Measurements from ENCODE around the gene POC1A. TPM values are rescaled to one million over a fixed set of nuclear protein-coding genes. Genes with fewer than 3 reads are reported as not detected.
A peak's percentile ranks its signal among the peaks of the same experiment; 100 is the strongest.

The POC1A gene
- total RNA-seq, 2 donors from 2014 or later = 1.9 to 2.4 TPM

DNA sequence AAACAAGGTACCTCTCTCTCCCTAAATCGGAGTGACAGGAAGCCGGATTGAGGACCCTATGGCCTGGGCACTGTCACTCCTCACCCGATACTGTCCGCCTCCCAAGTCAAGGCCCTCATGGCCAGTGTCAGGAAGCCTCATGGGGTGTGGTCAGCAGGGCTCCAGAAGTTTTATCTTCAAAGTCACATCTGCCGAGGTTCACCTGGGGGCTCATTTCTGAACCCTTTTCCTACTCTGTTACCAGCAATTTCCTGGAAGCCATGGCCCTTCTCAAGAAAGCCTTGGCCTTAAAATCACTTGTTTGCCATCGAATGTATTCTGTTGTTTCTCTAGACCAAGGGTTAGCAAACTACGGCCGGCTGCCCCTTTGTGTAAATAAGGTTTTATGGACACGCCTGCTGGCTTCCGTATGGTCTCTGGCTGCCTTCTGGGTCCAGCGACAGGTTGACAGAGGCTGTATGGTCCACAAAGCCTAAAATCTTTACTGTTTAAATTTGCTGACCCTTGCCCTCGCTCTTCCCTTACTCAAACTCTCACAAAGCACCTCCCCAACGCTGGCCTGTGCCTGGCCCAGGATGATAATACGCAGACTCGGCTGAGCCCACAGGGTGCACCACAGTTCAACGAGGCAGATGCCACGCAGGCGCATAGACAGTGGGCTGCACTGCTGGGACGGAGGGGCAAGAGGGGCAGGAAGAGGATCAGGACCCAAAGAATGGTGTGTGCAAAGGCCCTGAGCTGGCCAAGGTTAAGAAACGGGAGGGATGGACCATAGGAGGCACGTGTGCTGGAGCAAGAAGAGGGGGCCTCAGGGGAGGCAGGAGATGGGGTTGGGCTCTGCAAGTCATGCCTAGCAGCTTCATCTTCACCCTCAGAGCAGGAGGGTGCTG, 73.1 kb downstream of the POC1A start:
- ATAC-seq = no peak
- no peak for DNase-seq
- intact Hi-C loops (cut with DNase I) = no loop called here

DNA sequence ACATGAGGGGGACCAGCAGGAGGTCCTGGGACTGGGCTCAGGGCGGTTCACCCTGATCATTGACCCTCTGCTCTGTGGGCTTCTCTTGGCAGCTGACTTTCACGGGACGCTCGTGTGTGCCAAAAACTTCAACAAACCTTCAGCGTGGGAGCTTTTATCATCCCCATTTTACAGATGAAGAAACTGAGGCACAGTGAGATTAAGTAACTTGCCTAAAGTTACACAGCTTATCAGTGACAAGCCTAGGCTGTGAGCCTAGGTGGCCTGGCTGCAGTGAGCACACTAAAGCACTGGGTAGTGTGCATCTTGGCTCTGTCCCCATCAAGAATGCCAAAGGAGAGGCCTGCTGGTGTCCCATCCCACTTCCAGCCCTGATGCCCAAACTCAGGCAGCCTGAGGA, 74.3 kb downstream of the POC1A start:
- intact Hi-C loops (cut with DNase I) = no loop called here
- no peak for DNase-seq
- no peak for ATAC-seq

DNA sequence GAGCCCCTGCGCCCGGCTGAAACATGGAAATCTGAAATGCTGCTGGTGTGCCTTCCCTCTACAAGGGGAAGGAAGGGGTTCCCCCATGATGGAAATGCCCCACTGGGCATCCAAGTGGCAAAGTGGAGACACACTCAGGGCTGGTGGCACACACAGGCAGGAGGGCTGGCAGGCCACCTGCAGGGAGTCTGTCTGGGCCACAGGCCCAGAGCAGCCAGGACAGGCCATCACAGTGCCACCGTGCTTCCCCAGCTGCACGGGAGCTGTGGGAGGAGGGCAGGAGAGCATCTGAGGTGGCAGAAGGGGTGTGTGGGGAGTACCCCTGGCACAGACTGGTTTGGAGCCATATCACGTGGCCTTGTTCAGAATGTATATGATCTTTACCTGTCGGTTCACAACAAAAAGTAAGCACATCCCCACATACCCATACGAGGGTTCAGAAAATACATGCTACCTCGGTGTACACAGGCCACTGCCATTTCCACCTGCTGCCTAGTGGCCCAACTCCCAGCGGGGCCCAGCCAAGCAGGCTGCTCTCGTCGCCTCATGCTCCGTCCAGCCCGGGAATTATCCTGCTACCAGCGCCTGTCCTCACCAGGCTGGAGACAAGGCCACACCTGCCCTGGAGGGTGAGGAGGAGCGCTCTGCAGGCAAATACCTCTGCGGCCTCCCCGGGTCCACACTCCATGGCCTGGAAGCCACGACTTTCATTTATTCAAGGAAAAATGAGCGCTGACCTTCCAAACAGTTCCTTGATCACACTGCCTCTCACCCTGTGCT, 75.3 kb downstream of the POC1A start:
- ATAC-seq (no peak), DNase-seq (no peak)
- intact Hi-C loops (cut with DNase I) = no loop called here

DNA sequence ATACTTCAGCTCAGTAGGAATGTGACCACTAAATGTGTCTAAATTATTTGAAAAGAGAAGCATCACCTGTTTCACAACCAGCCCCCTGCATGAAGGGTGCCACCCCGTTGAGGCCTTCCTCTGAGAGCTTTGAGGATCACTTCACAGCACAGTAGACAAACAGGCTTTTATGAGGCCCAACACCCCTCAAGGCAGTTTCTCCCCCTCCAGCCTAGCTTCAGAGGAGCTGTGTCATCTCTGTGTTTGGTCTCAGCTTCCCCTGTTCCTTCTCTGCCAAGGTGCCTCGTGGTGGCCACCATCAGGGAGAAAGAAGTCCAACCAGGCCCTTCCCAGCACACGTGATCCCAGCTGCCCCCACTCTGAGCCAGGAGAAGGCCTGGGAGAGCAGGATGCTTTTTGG, 76.3 kb downstream of the POC1A start:
- ATAC-seq (no peak), DNase-seq (no peak)

DNA sequence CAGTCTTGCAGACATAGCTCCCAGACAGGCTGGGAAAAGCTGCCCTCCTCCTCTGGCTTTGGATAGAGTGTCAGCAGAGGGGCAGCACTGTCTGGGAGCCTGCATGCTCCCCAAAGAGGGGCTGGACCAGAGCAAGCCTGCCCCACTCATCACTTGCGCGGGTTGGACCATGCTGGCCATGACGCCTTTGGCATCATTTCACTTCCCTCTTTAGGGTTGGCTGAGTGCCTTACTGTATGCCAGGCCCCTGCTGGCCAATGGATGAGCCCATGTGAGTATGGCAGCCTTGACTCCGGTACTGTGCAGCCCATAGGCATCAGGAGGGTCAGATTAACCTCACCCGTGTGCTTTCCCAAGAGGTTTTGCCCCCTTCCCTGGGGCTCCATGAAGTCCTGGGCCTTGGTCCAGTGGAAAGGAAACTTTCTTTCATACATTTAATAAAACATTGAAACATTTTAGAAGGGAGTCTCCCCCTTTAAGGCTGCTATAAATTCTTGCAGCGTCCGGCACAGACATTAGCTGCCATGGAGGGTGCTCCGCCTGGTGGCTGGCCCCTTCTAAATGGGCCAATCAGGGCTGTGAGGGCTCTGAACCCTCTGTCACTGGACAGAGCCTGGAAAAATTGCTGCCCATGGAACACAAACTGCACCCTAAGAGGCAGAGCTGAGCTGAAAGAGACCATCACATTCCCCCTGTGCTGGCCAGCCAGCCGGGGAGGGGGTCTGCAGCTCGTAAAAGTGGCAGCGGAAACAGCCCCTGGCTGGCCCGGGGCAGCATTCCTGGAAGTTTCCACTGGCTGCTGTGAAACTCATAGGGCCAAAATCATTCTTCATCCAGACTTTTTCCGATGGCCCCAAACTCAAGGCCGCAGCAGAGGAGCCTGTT, 77.1 kb downstream of the POC1A start:
- peak; percentile 40 to 55 for ATAC-seq
- intact Hi-C loops (cut with DNase I) = no loop called here
- DNase-seq = no peak

More for the DNA sequence above, 76.3 kb downstream of the POC1A start:
- intact Hi-C loops (cut with DNase I) = no loop called here

DNA sequence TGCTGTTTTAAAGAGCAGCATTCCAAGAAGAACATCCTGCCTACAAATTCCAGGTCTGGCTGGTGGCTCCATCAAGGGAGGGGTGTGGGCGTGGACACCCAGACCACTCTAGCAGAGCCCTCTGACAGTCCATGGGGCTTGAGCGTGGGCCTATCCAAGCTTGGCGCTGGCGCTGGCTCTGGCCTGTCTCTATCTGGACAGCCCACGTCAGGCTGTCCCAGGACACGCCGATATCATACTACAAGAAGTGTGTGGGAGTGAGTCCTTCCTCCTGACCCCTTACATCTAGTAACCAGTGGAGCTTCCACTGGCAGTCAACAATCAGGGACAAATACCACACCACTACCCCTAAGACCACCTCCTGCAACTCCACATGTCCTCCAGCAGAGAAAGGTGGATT, 80.7 kb downstream of the POC1A start:
- ATAC-seq = peak; percentile 58 to 60
- DNase-seq = peak; percentile 64
- intact Hi-C loops (cut with DNase I) = loop anchor here in 1 of 2 donors (5.0 kb wide), 1 partner anchor 34 kb away; no protein-coding TSS in a partner anchor

DNA sequence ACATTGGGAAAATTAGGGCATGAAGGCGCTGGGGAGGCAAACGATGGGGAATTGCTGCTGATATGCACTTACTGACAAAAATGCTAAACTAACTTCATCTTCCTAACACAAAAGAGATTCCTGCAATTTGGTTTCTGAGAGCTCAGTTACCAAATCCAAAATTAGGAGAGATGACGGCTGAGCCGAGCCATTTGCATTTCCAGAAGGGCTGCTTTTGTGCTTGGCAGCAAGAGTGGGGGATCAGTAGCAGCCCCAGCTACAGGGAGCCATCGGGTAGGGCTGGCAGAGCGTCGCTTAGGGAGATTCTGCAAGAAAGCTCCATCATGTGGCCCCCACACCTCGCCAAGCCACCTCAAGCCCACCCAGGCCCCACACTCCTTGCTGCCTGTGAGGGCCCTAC, 81.8 kb downstream of the POC1A start:
- intact Hi-C loops (cut with DNase I) = loop anchor here in 1 of 2 donors (5.0 kb wide), 1 partner anchor 35 kb away; no protein-coding TSS in a partner anchor
- ATAC-seq = no peak

DNA sequence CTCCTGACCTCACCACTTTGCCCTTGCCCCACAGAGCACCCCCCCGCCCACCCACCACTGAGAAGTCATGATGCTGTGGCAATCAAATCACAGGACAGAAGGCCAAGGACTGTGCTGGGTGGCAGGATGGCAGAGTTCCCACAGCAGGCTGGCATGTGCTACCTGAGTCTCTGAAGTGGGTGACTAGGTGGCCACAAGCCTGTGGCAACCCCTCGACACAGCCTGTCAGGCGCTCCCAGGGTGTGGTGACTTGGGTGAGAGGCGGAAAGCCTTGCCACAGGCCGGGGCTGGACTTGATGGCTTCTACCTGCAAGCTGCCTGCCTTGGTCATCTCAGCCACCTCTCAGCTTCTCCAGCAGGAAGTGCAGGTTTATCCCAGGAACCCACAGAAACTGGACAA, 82.2 kb downstream of the POC1A start:
- intact Hi-C loops (cut with DNase I) = loop anchor here in 1 of 2 donors (5.0 kb wide), 1 partner anchor 35 kb away; no protein-coding TSS in a partner anchor
- DNase-seq = no peak

More for the DNA sequence above, 81.8 kb downstream of the POC1A start:
- DNase-seq = no peak

DNA sequence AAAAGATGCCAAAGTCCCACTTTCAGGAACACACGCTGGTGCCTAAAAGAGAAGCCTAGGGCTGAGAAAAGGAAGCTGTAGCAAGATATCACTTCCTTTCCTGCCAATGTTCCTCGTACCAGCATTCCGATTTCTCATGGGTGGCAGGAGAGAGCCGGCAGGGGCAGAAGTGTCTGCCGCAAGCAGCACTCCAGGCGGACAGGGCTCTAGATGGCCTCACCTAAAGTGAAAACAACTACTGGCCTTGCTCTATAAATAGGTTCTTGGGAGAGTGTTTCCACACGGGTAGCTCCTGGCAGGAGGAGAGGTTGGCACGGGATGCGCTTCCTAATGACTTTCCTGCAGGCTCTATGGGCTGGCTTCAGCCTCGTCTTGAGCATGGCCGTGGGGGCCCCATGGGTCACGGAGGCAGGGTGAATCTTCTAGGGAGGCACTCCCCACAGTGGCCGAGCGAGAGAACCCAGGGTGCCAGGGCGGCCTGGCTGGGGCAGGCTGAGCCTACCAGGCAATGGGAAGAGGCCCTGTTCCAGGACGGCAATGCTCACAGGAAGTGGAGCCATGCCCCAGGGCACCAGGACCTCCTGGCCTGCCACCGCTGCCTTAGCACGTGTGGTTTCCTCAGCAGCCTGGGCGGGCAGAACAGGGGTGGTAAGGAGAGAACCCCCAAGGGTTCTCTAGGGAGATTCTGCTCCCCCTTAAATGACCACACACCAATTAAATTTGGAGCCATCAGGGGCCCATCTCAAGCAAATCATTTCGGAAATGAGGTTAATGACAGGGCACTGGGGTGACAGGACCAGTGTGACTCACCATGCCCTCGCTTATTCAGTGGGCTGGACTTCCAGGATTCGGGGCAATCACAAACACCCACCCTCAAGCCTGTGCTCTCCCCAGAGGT, 83.2 kb downstream of the POC1A start:
- ATAC-seq = peak; percentile 69 to 73
- peak; percentile 67 for DNase-seq
- intact Hi-C loops (cut with DNase I) = loop anchor here in 1 of 2 donors (5.0 kb wide), 1 partner anchor 36 kb away; no protein-coding TSS in a partner anchor

More for the DNA sequence above, 82.2 kb downstream of the POC1A start:
- no peak for ATAC-seq

DNA sequence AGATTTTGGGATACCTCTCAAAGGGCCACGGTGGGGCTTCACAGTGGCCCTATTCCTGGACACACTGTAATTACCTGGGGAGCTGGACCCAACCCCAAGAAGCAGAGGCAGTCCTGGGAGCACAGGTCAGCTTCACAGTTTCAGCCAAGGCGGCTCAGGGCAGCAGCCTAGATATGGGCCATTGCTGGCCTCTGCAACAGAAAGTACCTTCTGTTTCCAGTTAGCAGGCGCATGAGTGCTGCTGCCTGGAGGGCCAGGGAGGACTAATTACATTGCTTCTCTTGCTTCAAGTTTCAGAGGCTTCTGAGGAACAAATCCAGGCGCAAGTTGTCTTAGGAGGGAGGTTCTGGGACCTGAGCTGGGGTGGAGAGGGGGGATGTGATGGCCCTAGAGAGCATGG, 84.4 kb downstream of the POC1A start:
- no peak for DNase-seq
- intact Hi-C loops (cut with DNase I) = loop anchor here in 1 of 2 donors (5.0 kb wide), 1 partner anchor 37 kb away; no protein-coding TSS in a partner anchor
- no peak for ATAC-seq

DNA sequence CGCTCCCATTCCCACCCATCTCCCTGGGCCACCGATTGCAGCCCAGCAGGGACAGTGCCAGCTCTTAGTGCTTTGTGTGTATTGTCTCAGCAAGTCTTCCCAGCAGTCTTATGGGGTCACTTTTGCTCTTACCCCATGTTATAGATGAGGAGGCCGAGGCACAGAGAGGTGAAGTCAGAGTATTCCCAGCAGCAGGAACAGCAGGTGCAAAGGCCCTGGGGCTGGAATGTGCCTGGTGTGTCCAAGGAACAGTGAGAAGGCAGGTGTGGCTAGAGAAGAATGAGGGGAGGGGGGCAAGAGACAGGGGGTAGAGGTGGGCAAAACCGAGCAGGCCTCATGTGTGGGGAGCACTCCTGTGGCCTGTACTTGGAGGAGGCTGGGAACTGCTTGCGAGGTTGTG, 85.1 kb downstream of the POC1A start:
- ATAC-seq (no peak), DNase-seq (no peak)
- intact Hi-C loops (cut with DNase I) = no loop called here

DNA sequence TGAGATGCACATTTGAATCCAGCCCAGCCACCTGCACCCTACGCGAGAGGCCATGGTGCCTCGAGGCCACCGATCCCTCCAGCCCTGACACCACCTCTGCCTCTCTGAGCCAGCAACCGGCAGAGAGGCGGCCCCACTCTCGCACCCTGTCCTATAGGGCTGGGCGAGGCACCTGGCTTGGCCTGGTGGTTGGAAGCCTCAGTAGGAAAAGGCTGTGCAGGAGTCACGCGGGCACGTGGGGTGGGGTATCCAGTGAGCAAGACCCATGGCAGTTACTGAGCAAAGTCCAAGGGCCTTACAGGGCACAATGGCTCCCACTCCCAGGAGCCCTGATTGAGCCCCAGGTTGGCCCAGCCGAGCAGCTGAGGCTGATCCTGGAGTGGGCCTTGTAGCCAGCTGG, 85.5 kb downstream of the POC1A start:
- no peak for DNase-seq
- intact Hi-C loops (cut with DNase I) = no loop called here
- no peak for ATAC-seq

DNA sequence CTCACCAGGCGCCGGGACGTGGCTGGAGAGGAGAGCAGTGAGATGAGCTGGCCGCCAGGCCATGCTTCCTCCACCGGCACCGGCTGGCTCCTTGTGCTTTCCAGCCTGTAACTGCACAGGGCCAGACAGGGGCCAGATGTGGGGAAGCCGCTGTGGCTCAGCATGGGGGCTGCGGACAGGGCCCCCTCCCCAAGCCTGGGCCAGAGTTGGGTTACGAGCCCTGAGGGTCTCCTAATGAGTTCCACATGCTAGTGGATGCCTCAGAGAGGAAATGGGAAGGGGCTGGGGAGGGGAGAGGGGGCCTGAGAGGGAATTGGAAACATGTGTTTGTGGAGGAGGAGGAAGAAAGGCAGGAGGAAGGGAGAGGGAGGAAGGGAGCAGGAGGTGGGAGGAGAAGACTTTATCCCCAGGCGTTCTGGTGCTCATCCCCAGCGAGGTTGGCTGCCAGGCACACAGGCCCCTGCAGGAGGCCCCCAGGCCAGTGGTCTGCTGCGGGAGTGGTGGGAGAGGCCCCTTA, 86.1 kb downstream of the POC1A start:
- no peak for ATAC-seq
- intact Hi-C loops (cut with DNase I) = no loop called here

DNA sequence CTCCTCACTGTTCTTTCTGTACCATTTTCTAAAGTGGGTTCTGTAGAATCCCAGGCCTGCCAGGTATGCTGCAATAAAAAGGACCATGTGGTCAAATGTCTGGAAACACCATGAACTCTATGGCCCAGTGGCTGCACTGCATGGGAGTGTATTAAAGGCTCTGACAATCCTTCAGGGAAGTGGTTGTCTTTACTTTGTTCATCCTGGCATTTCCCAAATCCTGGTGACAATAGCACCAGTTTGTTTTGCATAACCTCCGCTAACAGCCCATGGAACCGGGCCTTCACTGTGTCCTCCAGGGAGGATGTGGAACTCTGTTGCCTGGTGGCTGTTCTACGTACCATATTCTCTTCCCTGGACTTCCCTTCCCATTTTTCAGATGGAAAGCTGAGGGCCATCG, 86.7 kb downstream of the POC1A start:
- DNase-seq (no peak), ATAC-seq (no peak)
- intact Hi-C loops (cut with DNase I) = no loop called here

More for the DNA sequence above, 86.1 kb downstream of the POC1A start:
- DNase-seq = no peak

DNA sequence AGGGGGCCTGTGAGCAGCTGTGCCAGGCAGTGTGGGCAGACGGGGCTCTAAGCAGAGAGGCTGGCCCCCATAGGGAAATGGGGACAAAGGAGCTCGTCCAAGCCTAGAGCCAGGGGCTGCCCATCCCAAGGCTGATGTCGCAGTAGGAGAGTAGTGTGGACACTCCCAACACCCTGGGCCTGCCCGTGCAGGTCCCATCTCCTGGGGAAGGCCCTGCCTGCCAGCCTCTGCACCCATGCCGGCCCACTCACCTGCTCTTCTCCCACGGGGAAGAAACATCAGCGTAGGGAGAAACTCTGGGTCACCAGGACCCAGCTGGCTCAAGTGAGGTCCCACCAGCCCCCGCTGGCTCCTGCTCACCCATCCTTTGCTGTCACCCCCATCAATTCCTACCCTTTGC, 87.2 kb downstream of the POC1A start:
- intact Hi-C loops (cut with DNase I) = no loop called here
- ATAC-seq (no peak), DNase-seq (no peak)

DNA sequence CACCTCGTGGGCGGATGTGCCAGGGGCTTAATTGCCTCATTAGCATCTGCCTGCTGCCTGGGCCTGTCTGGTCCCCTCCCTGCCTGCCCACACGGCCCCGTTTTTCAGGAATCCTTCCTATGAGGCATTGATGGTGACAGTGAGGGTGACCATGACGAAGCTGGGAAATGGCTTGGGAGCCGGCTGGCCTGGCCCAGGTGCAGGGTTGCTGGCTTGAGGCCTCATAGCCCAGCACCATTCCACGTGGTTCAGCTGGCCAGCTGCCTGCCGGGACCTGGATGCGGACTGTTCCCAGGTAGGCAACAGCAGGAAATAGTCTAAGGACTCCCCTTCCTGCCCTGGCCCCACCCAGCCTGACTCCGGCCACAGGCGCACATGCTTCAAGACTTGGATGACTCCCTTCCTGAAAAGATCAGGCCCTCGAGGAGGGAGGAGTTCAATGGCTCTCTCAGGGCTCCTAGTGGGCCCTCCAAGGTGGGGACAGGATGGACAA, 88.9 kb downstream of the POC1A start:
- intact Hi-C loops (cut with DNase I) = no loop called here
- DNase-seq (no peak), ATAC-seq (no peak)

DNA sequence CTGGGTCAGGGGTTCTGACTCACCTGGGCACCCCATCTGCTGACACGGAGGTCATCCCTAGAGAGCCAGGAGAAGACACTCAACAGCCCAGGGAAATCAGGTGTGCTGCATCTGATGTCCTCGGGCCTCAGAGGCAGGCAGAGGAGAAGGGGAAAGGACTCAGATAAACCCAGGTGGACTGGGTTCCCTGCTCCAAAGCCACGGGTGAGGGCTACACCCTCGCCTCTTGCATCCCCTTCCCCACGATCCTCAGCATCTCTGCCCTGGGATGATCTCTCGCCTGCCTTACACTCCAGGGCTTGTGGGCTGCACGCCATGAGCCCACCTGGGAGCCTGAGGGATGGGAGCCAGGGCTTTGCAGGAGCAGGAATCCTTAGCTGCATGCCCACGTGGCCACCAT, 89.7 kb downstream of the POC1A start:
- ATAC-seq (no peak), DNase-seq (no peak)
- intact Hi-C loops (cut with DNase I) = no loop called here

Measured in left cardiac atrium (tissue), 4 donors.